HepG2 (cell line): ENCODE measurements around the gene EMILIN1. TPM values are rescaled to one million over a fixed set of nuclear protein-coding genes. Genes with fewer than 3 reads are reported as not detected.

ENCODE experiments used
- FLYWCH1 ChIP-seq: sonication (generic); formaldehyde crosslinking; IDR thresholded peaks from 2 replicates; pipeline ENCODE4 v1.8.1; 2023; ENCODE audit warnings: mild to moderate bottlenecking, missing genetic modification reagents
- FOXO1 ChIP-seq: sonication (generic); formaldehyde crosslinking; IDR thresholded peaks from 2 replicates; pipeline ENCODE4 v1.4.0; 2020; ENCODE audit warnings: missing genetic modification reagents
- IRF9 ChIP-seq: sonication (generic); formaldehyde crosslinking; IDR thresholded peaks from 2 replicates; pipeline ENCODE4 v1.8.0; 2022; ENCODE audit warnings: missing genetic modification reagents, mild to moderate bottlenecking, borderline replicate concordance
- NCOA2 ChIP-seq: sonication (generic); formaldehyde crosslinking; IDR thresholded peaks from 2 replicates; pipeline ENCODE4 v1.8.0; 2022; ENCODE audit warnings: inconsistent platforms
- NFATC3 ChIP-seq: sonication (generic); formaldehyde crosslinking; IDR thresholded peaks from 2 replicates; pipeline ENCODE4 v1.5.1; 2020; ENCODE audit warnings: mild to moderate bottlenecking, missing genetic modification reagents
- POGZ ChIP-seq: sonication (generic); formaldehyde crosslinking; IDR thresholded peaks from 2 replicates; pipeline ENCODE4 v1.4.0; 2020; ENCODE audit warnings: mild to moderate bottlenecking, missing genetic modification reagents
- SNAPC5 ChIP-seq: sonication (generic); formaldehyde crosslinking; IDR thresholded peaks from 2 replicates; pipeline ENCODE4 v1.8.1; 2023; ENCODE audit warnings: mild to moderate bottlenecking, missing genetic modification reagents, borderline replicate concordance
- ZBTB7B ChIP-seq: sonication (generic); formaldehyde crosslinking; IDR thresholded peaks from 2 replicates; pipeline ENCODE4 v1.4.0; 2020; ENCODE audit warnings: missing genetic modification reagents
- ZNF33A ChIP-seq: sonication (generic); formaldehyde crosslinking; IDR thresholded peaks from 2 replicates; pipeline ENCODE4 v1.5.1; 2020; ENCODE audit warnings: missing genetic modification reagents, mild to moderate bottlenecking, moderate library complexity, borderline replicate concordance
- ZNF607 ChIP-seq: sonication (generic); formaldehyde crosslinking; IDR thresholded peaks from 2 replicates; pipeline ENCODE4 v1.5.1; 2020; ENCODE audit warnings: missing genetic modification reagents, mild to moderate bottlenecking, borderline replicate concordance
- ZNF883 ChIP-seq: sonication (generic); formaldehyde crosslinking; IDR thresholded peaks from 2 replicates; pipeline ENCODE4 v1.5.1; 2020; ENCODE audit warnings: mild to moderate bottlenecking, missing genetic modification reagents; ENCODE audit errors: not compliant biosample characterization
- ZSCAN21 ChIP-seq: sonication (generic); formaldehyde crosslinking; IDR thresholded peaks from 2 replicates; pipeline ENCODE4 v1.8.0; 2022; ENCODE audit warnings: mild to moderate bottlenecking, missing genetic modification reagents, moderate library complexity, borderline replicate concordance
- ZSCAN30 ChIP-seq: sonication (generic); formaldehyde crosslinking; IDR thresholded peaks from 2 replicates; pipeline ENCODE4 v1.5.0; 2020; ENCODE audit warnings: mild to moderate bottlenecking, missing genetic modification reagents
- polyA plus RNA-seq, 8 experiments: library from polyadenylated mRNA; depleted of rRNA in 3 of 8; stranded (reverse) in 7 of 8; unstranded in 1 of 8; fragments of >200 nt; fragmentation: Illumina TruSeq in 4 of 8; extraction: Trizol in 4 of 8; gene quantifications; 2 replicates each; pipeline versions ENCODE4 v1.2.1 to v1.2.3, GENCODE V29; 2011 to 2016; ENCODE audit warnings: low read depth in 4 of 8, missing spikeins in 1 of 8, mixed read lengths in 1 of 8; ENCODE audit not compliant: insufficient read depth in 1 of 8
- total RNA-seq, 5 experiments: library from RNA; depleted of rRNA; stranded (reverse); fragments of >200 nt; fragmentation: Illumina TruSeq; extraction: Trizol; gene quantifications; 2 replicates each; pipeline ENCODE4 v1.2.3, GENCODE V29; 2016; ENCODE audit warnings: low read depth in 1 of 5
- TF ChIP-seq, protein P1 (sequence below): sonication (generic); formaldehyde crosslinking; IDR thresholded peaks from 2 replicates; pipeline ENCODE4 v1.8.1; 2023; ENCODE audit warnings: mild to moderate bottlenecking, inconsistent platforms, moderate library complexity, missing genetic modification reagents, borderline replicate concordance
- TF ChIP-seq, protein P2 (sequence below): sonication (generic); formaldehyde crosslinking; IDR thresholded peaks from 2 replicates; pipeline ENCODE4 v1.4.0; 2020; ENCODE audit warnings: missing genetic modification reagents
- TF ChIP-seq, protein P3 (sequence below): sonication (generic); formaldehyde crosslinking; IDR thresholded peaks from 2 replicates; pipeline ENCODE4 v1.5.1; 2020; ENCODE audit warnings: missing genetic modification reagents, mild to moderate bottlenecking, borderline replicate concordance
- TF ChIP-seq, protein P4 (sequence below): sonication (generic); formaldehyde crosslinking; IDR thresholded peaks from 2 replicates; pipeline ENCODE4 v1.5.1; 2020; ENCODE audit warnings: mild to moderate bottlenecking, missing genetic modification reagents

EMILIN1 gene
- total and polyA plus RNA-seq, 2 of the 13 experiments (the other 11 are each of a cell fraction or from before 2014, with no cell fraction given): 8.1 to 9.7 TPM

- TF ChIP-seq FLYWCH1 (CRISPR knock-in tag) (peak; percentile 84; the same call in 1 of the 2 replicates), ZBTB7B (CRISPR knock-in tag) (peak; percentile 25; the same call in 1 of the 2 replicates), ZNF883 (CRISPR knock-in tag) (peak; percentile 82), ZNF33A (no peak), ZSCAN21 (CRISPR knock-in tag) (no peak; the same call in 1 of the 2 replicates), NCOA2 (no peak), POGZ (CRISPR knock-in tag) (peak; percentile 83), SNAPC5 (CRISPR knock-in tag) (no peak), FOXO1 (no peak), IRF9 (peak; percentile 75; the same call in 1 of the 2 replicates), ZSCAN30 (CRISPR knock-in tag) (no peak; the same call in 1 of the 2 replicates), NFATC3 (CRISPR knock-in tag) (no peak), ZNF607 (CRISPR knock-in tag) (0 out of 2 replicates have a peak, but pooled peaks have one; percentile 86)
- TF ChIP-seq, protein P1, sequence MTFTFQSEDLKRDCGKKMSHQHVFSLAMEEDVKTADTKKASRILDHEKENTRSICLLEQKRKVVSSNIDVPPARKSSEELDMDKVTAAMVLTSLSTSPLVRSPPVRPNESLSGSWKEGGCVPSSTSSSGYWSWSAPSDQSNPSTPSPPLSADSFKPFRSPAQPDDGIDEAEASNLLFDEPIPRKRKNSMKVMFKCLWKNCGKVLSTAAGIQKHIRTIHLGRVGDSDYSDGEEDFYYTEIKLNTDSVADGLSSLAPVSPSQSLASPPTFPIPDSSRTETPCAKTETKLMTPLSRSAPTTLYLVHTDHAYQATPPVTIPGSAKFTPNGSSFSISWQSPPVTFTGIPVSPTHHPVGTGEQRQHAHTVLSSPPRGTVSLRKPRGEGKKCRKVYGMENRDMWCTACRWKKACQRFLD (CRISPR knock-in tag): peak; percentile 81; the same call in 1 of the 2 replicates
- TF ChIP-seq, protein P2, sequence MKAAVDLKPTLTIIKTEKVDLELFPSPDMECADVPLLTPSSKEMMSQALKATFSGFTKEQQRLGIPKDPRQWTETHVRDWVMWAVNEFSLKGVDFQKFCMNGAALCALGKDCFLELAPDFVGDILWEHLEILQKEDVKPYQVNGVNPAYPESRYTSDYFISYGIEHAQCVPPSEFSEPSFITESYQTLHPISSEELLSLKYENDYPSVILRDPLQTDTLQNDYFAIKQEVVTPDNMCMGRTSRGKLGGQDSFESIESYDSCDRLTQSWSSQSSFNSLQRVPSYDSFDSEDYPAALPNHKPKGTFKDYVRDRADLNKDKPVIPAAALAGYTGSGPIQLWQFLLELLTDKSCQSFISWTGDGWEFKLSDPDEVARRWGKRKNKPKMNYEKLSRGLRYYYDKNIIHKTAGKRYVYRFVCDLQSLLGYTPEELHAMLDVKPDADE: peak; percentile 68; the same call in 1 of the 2 replicates
- TF ChIP-seq, protein P3, sequence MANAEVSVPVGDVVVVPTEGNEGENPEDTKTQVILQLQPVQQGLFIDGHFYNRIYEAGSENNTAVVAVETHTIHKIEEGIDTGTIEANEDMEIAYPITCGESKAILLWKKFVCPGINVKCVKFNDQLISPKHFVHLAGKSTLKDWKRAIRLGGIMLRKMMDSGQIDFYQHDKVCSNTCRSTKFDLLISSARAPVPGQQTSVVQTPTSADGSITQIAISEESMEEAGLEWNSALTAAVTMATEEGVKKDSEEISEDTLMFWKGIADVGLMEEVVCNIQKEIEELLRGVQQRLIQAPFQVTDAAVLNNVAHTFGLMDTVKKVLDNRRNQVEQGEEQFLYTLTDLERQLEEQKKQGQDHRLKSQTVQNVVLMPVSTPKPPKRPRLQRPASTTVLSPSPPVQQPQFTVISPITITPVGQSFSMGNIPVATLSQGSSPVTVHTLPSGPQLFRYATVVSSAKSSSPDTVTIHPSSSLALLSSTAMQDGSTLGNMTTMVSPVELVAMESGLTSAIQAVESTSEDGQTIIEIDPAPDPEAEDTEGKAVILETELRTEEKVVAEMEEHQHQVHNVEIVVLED: peak; percentile 82; the same call in 1 of the 2 replicates
- TF ChIP-seq, protein P4, sequence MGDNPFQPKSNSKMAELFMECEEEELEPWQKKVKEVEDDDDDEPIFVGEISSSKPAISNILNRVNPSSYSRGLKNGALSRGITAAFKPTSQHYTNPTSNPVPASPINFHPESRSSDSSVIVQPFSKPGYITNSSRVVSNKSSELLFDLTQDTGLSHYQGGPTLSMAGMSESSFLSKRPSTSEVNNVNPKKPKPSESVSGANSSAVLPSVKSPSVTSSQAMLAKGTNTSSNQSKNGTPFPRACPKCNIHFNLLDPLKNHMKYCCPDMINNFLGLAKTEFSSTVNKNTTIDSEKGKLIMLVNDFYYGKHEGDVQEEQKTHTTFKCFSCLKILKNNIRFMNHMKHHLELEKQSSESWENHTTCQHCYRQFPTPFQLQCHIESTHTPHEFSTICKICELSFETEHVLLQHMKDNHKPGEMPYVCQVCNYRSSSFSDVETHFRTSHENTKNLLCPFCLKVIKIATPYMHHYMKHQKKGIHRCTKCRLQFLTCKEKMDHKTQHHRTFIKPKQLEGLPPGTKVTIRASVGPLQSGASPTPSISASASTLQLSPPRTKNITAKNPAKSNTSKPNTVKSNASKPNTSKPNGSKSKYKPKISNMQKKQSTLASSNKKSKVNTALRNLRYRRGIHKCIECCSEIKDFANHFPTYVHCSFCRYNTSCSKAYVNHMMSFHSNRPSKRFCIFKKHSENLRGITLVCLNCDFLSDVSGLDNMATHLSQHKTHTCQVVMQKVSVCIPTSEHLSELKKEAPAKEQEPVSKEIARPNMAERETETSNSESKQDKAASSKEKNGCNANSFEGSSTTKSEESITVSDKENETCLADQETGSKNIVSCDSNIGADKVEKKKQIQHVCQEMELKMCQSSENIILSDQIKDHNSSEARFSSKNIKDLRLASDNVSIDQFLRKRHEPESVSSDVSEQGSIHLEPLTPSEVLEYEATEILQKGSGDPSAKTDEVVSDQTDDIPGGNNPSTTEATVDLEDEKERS (CRISPR knock-in tag): 0 out of 2 replicates have a peak, but pooled peaks have one; percentile 59
These were observed 55.7 kb downstream of the EMILIN1 start, which contains the start of gene PREB (continued) for GRCh38 chr2:27133905-27134780.
